Esophagus (tissue), 2 donors: Measurements from ENCODE around the gene ABCB10. TPM values are rescaled to one million over a fixed set of nuclear protein-coding genes. Genes with fewer than 3 reads are reported as not detected.

Experiments used
- H3K27ac ChIP-seq, 2 donors: one replicate each; pipeline ENCODE4 v1.5.1; 2013; ENCODE audit warnings: low read depth in 2 of 2, mild to moderate bottlenecking in 2 of 2, inconsistent platforms in 1 of 2, low read length in 1 of 2, moderate library complexity in 1 of 2
- H3K27me3 ChIP-seq, 2 donors: one replicate each; pipeline ENCODE4 v1.6.1; 2013; ENCODE audit warnings: low read length in 2 of 2, control low read depth in 1 of 2, mild to moderate bottlenecking in 1 of 2; ENCODE audit not compliant: insufficient read depth in 2 of 2, control insufficient read depth in 1 of 2
- H3K36me3 ChIP-seq, 2 donors: one replicate each; pipeline ENCODE4 v1.6.1; 2013; ENCODE audit warnings: low read length in 1 of 2; ENCODE audit not compliant: control insufficient read depth in 2 of 2, insufficient read depth in 2 of 2
- H3K4me1 ChIP-seq, 2 donors: one replicate each; pipeline ENCODE4 v1.6.1; 2013; ENCODE audit warnings: low read length in 1 of 2; ENCODE audit not compliant: control insufficient read depth in 2 of 2, insufficient read depth in 2 of 2
- H3K4me3 ChIP-seq, 2 donors: one replicate each; pipeline ENCODE4 v1.5.1; 2013; ENCODE audit warnings: low read length in 2 of 2, mild to moderate bottlenecking in 2 of 2, low read depth in 1 of 2, moderate library complexity in 1 of 2
- H3K9me3 ChIP-seq, 2 donors: one replicate each; pipeline ENCODE4 v1.6.1; 2013; ENCODE audit warnings: mild to moderate bottlenecking in 2 of 2, low read depth in 1 of 2, low read length in 1 of 2, moderate library complexity in 1 of 2; ENCODE audit not compliant: control insufficient read depth in 2 of 2, insufficient read depth in 1 of 2
- WGBS, 2 donors: extraction: QIAGEN DNeasy Blood & Tissue Kit; methylation state at CpG; one replicate each; pipeline ENCODE4 v1.1.7; 2013; 5-methylcytosine and 5-hydroxymethylcytosine counted together
- polyA plus RNA-seq, 2 donors: library from polyadenylated mRNA; stranded (reverse); fragments of 200-250 nt; gene quantifications; one replicate each; pipeline ENCODE4 v1.2.3, GENCODE V29; 2013
- donor health status: healthy with polysubstance abuse.
- donor health status: Bipolar disorder and iron deficiency.

The ABCB10 gene
- polyA plus RNA-seq, 2 donors = 5.9 to 6.4 TPM

- H3K4me1 ChIP-seq = no peaks in the 10 kb centered on the region
- H3K27ac ChIP-seq = no peak overlapping the region
- H3K36me3 ChIP-seq = peaks cover 12 to 26% of the 10 kb centered on the region in 2 donors
- no peaks in the 10 kb centered on the region for H3K9me3 ChIP-seq
- H3K4me3 ChIP-seq = no peak overlapping the region
- no peaks in the 10 kb centered on the region for H3K27me3 ChIP-seq
- 88 to 89% methylated on average over 8 of the region's 8 CpGs for WGBS, 2 donors
Observed at GRCh38 chr1:229470406-229471043, 88.0 kb downstream of the ABCB10 start.

DNA sequence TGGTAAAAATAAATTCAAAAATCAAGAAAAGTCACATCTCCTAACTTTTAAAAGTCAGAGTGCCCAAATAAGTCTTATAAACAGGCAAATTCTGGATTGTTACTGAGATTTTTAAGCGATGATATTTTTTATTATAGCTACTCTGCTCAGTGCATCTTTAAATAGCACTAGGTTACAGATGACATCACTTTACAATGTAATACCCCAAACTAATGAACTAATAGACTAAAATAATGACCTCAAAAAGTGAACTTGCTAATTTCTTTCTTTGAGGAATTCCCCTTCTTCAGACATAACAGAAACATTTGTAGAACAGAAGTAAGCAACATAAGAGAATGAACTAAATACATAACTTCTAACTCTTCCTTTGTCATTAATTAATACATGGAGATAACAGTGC, 91.6 kb downstream of the ABCB10 start:
- Histone ChIP-seq H3K36me3 (peaks cover 9 to 30% of the 10 kb centered on the region in 2 donors), H3K27me3 (no peaks in the 10 kb centered on the region)
- 97 to 98% methylated on average over 1 of the region's 1 CpG for WGBS, 2 donors

More for the DNA sequence above, 91.6 kb downstream of the ABCB10 start:
- Histone ChIP-seq H3K9me3 (no peaks in the 10 kb centered on the region), H3K4me3 (no peak overlapping the region), H3K27ac (no peak overlapping the region), H3K4me1 (no peaks in the 10 kb centered on the region)

Other genes starting within 250 kb of the ABCB10 start
- 1 to 10 TPM; 1.6 to 2.5 TPM for gene CCSAP, start 215.7 kb downstream of the ABCB10 start, polyA plus RNA-seq
- 1 to 10 TPM in 1 of 2 donors, under 1 TPM in 1; 0.35 to 1.8 TPM for gene ACTA1, start 124.6 kb downstream of the ABCB10 start, polyA plus RNA-seq
- 1 to 10 TPM; 7.3 to 9.9 TPM for gene NUP133, start 50.4 kb downstream of the ABCB10 start, polyA plus RNA-seq
- 1 to 10 TPM; 4.8 to 9.4 TPM for gene TAF5L, start 67.4 kb upstream of the ABCB10 start, polyA plus RNA-seq
- gene URB2, start 67.5 kb upstream of the ABCB10 start, polyA plus RNA-seq = 1 to 10 TPM; 2.8 to 3.2 TPM